Upper lobe of right lung (tissue), 1 donor: ENCODE results near the gene EVL. TPM values are rescaled to one million over a fixed set of nuclear protein-coding genes. Genes with fewer than 3 reads are reported as not detected.
A peak's percentile ranks its signal among the peaks of the same experiment; 100 is the strongest.
"Not testable (repeated sequence)": the region's sequence is repeated elsewhere in the genome, so short reads cannot be mapped to it uniquely, and the experiment has no call there.

Experiments used
- ATAC-seq: fragments of 200-7000 bp; cut with Tn5 transposase; one replicate; pipeline ENCODE4 v1.9.1; 2020; ENCODE audit warnings: mild to moderate bottlenecking, moderate library complexity
- DNase-seq: peaks from one replicate; pipeline ENCODE4 v3.0.0-alpha.2; 2020
- H3K27ac ChIP-seq: fragments of 200-600 bp; one replicate; pipeline ENCODE4 v1.8.0; 2022
- H3K27me3 ChIP-seq: fragments of 200-600 bp; one replicate; pipeline ENCODE4 v1.8.0; 2022; ENCODE audit warnings: mild to moderate bottlenecking
- H3K36me3 ChIP-seq: fragments of 200-600 bp; one replicate; pipeline ENCODE4 v1.8.0; 2022
- H3K4me1 ChIP-seq: fragments of 200-600 bp; one replicate; pipeline ENCODE4 v1.8.0; 2022
- H3K4me3 ChIP-seq: fragments of 200-600 bp; one replicate; pipeline ENCODE4 v1.8.0; 2022; ENCODE audit warnings: mild to moderate bottlenecking
- H3K9me3 ChIP-seq: fragments of 200-600 bp; one replicate; pipeline ENCODE4 v1.8.0; 2022
- intact Hi-C: fragments of 100-400 bp; cut with DNase I; formaldehyde crosslinking; loops from one replicate; pipeline ENCODE4 v1.11.0; 2022
- total RNA-seq: library from RNA; stranded (reverse); fragmentation: NEBNext Ultra II Directional; extraction: Animal tissue kit (Norgen Biotek cat#: 25700); gene quantifications from one replicate; pipeline ENCODE4 v1.2.1, GENCODE V29; 2021
- TF ChIP-seq, protein P1 (sequence below): fragments of 200-600 bp; IDR thresholded peaks from one replicate; pipeline ENCODE4 v1.8.0; 2022; ENCODE audit warnings: antibody characterized with exemption
- donor health status: DM: no; HTN: yes; CAD: no; lungs with severe emphysema.

EVL gene
- total RNA-seq, 1 donor from 2014 or later, result 206 TPM

DNA sequence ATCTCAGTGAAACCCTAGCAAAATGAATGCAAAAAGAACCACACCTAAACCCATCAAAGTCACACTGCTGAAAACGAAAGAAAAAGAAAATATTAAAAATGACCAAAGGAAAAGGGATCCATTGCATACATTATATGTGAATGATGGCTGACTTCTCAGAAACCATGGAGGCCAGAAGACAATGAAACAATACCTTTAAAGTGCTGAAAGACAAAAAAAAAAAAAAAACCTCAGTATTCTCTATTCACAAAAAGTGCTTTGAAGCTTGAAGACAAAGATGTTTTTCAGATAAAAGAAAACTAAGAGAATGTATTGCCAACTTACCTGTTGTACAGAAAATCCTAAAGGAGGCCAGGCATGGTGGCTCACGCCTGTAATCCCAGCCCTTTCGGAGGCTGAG is 4.5 kb upstream of the EVL start:
- Histone ChIP-seq H3K36me3 (no peaks in the 10 kb centered on the region), H3K4me3 (no peak overlapping the region), H3K4me1 (peaks cover 34% of the 10 kb centered on the region), H3K27me3 (no peaks in the 10 kb centered on the region), H3K9me3 (no peaks in the 10 kb centered on the region), H3K27ac (no peak overlapping the region)
- TF ChIP-seq, protein P1, sequence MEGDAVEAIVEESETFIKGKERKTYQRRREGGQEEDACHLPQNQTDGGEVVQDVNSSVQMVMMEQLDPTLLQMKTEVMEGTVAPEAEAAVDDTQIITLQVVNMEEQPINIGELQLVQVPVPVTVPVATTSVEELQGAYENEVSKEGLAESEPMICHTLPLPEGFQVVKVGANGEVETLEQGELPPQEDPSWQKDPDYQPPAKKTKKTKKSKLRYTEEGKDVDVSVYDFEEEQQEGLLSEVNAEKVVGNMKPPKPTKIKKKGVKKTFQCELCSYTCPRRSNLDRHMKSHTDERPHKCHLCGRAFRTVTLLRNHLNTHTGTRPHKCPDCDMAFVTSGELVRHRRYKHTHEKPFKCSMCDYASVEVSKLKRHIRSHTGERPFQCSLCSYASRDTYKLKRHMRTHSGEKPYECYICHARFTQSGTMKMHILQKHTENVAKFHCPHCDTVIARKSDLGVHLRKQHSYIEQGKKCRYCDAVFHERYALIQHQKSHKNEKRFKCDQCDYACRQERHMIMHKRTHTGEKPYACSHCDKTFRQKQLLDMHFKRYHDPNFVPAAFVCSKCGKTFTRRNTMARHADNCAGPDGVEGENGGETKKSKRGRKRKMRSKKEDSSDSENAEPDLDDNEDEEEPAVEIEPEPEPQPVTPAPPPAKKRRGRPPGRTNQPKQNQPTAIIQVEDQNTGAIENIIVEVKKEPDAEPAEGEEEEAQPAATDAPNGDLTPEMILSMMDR, result no peak
- ATAC-seq (no peak), DNase-seq (no peak)
- intact Hi-C loops, result no loop called here

DNA sequence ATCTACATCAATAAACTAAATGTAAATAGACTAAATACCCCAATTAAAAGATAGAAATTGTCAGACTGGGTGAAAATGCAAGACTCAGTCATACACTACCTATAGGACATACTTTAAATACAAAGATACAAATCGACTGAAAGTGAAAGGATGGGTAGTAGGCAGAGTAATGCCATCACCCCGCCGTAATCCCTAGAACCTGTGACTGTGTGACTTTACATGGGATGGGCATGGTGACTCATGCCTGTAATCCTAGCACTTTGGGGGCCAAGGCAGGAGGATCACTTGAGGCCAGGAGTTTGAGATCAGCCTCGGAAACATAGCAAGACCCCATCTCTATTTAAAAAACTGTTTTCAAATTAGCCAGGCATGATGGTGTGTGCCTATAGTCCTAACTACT is 2.6 kb upstream of the EVL start:
- no peak overlapping the region for H3K27ac ChIP-seq
- H3K4me1 ChIP-seq, result peaks cover 25% of the 10 kb centered on the region

DNA sequence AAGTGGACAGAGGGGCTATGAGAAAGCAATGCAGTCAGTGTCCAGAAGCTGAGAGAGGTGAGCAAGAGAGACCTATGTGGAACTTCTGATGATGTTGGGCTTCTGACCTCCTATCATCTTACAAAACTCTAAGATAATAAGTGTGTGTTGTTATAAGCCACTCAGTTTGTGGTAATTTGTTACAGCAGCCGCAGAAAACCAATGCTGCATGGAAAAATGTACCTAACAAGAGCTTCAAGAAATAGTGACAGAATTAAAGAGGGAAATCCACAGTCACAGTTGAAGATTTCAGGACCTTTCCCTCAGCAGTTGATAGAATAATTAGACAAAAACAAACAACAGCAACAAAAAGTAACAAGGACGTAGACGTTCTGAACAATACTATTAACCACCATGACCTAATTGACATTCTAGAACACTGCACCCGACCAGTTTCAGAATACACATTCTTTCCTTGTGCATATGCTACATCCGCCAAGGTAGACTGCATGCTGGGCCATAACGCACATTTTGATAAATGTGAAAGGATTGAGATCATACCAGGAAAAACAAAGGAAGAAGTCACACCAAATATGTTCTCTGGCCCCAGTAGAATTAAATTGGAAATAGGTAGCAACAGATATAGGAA is 1.8 kb upstream of the EVL start:
- no peak for DNase-seq
- H3K27ac ChIP-seq, result no peak overlapping the region
- TF ChIP-seq, protein P1, result no peak
- no peaks in the 10 kb centered on the region for H3K36me3 ChIP-seq
- H3K27me3 ChIP-seq, result no peaks in the 10 kb centered on the region
- intact Hi-C loops, result no loop called here
- peaks cover 16% of the 10 kb centered on the region for H3K4me1 ChIP-seq
- no peak for ATAC-seq
- no peaks in the 10 kb centered on the region for H3K9me3 ChIP-seq
- no peak overlapping the region for H3K4me3 ChIP-seq

More for the DNA sequence above, 2.6 kb upstream of the EVL start:
- no peak overlapping the region for H3K4me3 ChIP-seq
- intact Hi-C loops, result no loop called here
- H3K36me3 ChIP-seq, result no peaks in the 10 kb centered on the region
- ATAC-seq, result no peak
- H3K27me3 ChIP-seq, result no peaks in the 10 kb centered on the region
- TF ChIP-seq, protein P1, result no peak
- H3K9me3 ChIP-seq, result no peaks in the 10 kb centered on the region
- no peak for DNase-seq

DNA sequence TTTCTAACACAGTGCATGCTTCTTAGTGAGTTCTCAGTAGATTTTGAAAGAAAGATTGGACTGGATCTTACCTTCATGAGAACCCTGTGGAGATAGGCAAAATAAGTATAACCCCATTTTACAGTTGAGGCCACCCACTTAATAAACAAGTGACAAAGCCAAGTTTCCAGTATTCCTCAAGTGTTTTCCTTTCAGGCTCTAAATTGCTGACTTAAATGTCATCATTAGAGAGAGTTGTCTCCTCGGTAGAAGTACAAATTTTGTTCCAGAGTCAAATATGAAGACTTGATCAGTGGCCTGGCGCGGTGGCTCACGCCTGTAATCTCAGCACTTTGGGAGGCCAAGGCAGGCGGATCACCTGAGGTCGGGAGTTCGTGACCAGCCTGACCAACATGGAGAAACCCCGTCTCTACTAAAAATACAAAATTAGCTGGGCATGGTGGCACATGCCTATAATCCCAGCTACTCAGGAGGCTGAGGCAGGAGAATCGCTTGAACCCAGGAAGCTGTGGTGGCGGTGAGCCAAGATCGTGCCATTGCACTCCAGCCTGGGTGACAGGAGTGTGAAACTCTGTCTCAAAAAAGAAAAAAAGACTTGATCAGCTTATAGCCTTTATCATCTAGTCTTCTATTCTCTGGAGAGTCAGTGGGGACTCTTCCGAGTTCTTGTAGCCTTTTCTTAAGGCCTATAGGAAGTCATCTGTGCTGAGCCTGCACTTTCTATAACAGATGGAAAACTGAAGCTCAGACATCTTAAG is 708 bp upstream of the EVL start:
- peak overlapping the region; percentile 80 for H3K27ac ChIP-seq

DNA sequence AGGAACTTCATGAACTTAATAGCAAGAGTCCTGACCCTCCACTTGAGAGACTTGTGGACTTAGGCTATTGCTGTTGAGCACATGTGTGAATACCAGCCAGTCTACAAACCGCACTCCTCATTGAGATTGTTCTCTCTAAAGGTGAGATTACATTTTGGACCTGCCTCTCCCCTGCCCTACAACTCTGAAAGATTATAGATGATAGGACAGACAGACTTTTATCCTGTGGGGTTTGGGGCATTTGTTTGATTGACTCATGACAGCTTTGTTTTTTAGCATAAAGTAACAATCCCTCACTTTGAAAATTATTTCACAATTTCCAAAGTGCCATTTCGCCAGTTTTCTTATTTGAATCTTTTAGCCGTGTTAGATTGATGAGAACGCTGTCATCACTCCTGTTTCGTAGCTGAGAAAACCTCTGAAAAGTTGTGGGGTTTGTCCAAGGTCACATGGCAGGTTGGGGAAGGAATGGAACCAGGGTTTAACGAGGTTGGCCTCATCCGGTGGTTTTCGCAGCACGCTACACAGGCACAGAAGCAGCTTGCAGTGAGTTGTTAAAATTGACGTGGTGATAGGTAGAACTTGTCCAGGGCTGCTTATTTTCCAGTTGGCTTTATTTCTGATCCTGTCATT is 836 bp downstream of the EVL start:
- DNase-seq (no peak), ATAC-seq (peak; percentile 57)
- H3K4me3 ChIP-seq, result peak overlapping the region; percentile 43
- H3K4me1 ChIP-seq, result peaks cover 24% of the 10 kb centered on the region
- H3K36me3 ChIP-seq, result no peaks in the 10 kb centered on the region
- TF ChIP-seq, protein P1, result no peak
- H3K9me3 ChIP-seq, result no peaks in the 10 kb centered on the region
- peak overlapping the region; percentile 80 for H3K27ac ChIP-seq
- no peaks in the 10 kb centered on the region for H3K27me3 ChIP-seq
- intact Hi-C loops, result no loop called here

More for the DNA sequence above, 708 bp upstream of the EVL start:
- H3K36me3 ChIP-seq, DNase-seq, H3K27me3 ChIP-seq, intact Hi-C loops, H3K9me3 ChIP-seq, ATAC-seq: not testable (repeated sequence)
- Histone ChIP-seq H3K4me3 (peak overlapping the region; percentile 43), H3K4me1 (peaks cover 16% of the 10 kb centered on the region)

DNA sequence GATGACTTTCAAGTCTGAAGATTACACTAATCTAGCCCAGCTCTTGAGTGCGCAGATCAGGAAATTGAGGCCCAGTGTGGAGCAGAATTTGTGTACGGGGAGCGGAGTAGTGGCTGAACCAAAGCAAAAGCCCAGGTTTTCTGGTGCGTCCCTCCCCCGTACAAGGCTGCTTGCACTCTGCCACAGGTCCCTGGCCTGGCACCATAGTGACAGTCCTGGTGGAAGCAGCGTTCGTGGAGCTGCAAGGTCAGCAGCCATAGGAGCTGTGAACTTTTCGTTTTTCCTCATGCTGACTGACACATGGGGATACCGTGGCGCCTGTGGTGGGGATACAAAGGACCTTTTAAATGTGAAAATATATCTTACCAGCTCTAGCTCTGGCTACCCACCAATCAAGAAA is 1.7 kb downstream of the EVL start:
- H3K27ac ChIP-seq, result peak overlapping the region; percentile 80
- H3K27me3 ChIP-seq, result no peaks in the 10 kb centered on the region
- intact Hi-C loops, result no loop called here
- ATAC-seq (no peak), DNase-seq (no peak)
- peak overlapping the region; percentile 43 for H3K4me3 ChIP-seq
- H3K4me1 ChIP-seq, result peaks cover 30% of the 10 kb centered on the region
- no peaks in the 10 kb centered on the region for H3K9me3 ChIP-seq
- TF ChIP-seq, protein P1, result no peak
- no peaks in the 10 kb centered on the region for H3K36me3 ChIP-seq
